Fibroblast of lung (primary cell): ENCODE data around the gene UBE3A.

Experiments
- CTCF ChIP-seq, 2 donors: IDR thresholded peaks in 1 of 2; conservative IDR thresholded peaks in 1 of 2; 1 replicate in 1 of 2; 2 replicates in 1 of 2; pipeline ENCODE4 v1.5.1; 2011 to 2012; ENCODE audit warnings: low read length in 2 of 2, control low read depth in 1 of 2, inconsistent platforms in 1 of 2, low read depth in 1 of 2, mild to moderate bottlenecking in 1 of 2
- EZH2 ChIP-seq: IDR thresholded peaks from 2 replicates; pipeline ENCODE4 v1.5.1; 2012; ENCODE audit warnings: low read length, control low read depth, mild to moderate bottlenecking; ENCODE audit errors: missing control alignments

GRCh38 chr15:25478313-25478712 is 39.5 kb upstream of the UBE3A start:
- TF ChIP-seq EZH2 (no peak), CTCF (conservative IDR thresholded peaks at IDR 0.05 in 1 of 2, IDR thresholded peaks at IDR 0.05 in 1 of 2; ENCODE audit: low read depth in 1 of 2, low read length in 2 of 2) (no peak)
